Kidney epithelial cell (primary cell): ENCODE measurements around the gene GRID1. TPM values are rescaled to one million over a fixed set of nuclear protein-coding genes. Genes with fewer than 3 reads are reported as not detected.

Experiments used
- DNase-seq: peaks from one replicate; pipeline ENCODE4 v3.0.0-alpha.2; 2010; ENCODE audit warnings: low read depth
- H3K27me3 ChIP-seq: 2 replicates; pipeline ENCODE4 v1.6.0; 2011; ENCODE audit warnings: low read length; ENCODE audit not compliant: control insufficient read depth, insufficient read depth
- H3K36me3 ChIP-seq: 2 replicates; pipeline ENCODE4 v1.5.1; 2011; ENCODE audit warnings: low read length; ENCODE audit not compliant: control insufficient read depth, insufficient read depth
- H3K4me3 ChIP-seq: 2 replicates; pipeline ENCODE4 v1.5.1; 2011; ENCODE audit warnings: low read depth, mild to moderate bottlenecking, control low read depth, low read length
- CTCF ChIP-seq: IDR thresholded peaks from 2 replicates; pipeline ENCODE4 v1.5.1; 2011; ENCODE audit warnings: mild to moderate bottlenecking, moderate library complexity, low read length, control low read depth, inconsistent platforms; ENCODE audit not compliant: insufficient read depth, poor library complexity, severe bottlenecking
- total RNA-seq: library from RNA; depleted of rRNA; stranded (reverse); fragments of >200 nt; gene quantifications from 2 replicates; pipeline ENCODE4 v1.2.3, GENCODE V29; 2015

GRID1 gene
- total RNA-seq, 1 donor from 2014 or later = 0.33 TPM

GRCh38 chr10:85864173-85864549 lies 502.4 kb downstream of the GRID1 start:
- no peak for DNase-seq
- Histone ChIP-seq H3K27me3 (no peaks in the 10 kb centered on the region), H3K36me3 (no peaks in the 10 kb centered on the region), H3K4me3 (no peak overlapping the region)
- TF ChIP-seq CTCF = no peak

- no peak for TF ChIP-seq CTCF
- Histone ChIP-seq H3K36me3 (no peaks in the 10 kb centered on the region), H3K27me3 (no peaks in the 10 kb centered on the region), H3K4me3 (no peak overlapping the region)
- DNase-seq = no peak
Measured at GRCh38 chr10:85863301-85864172, 503.1 kb downstream of the GRID1 start.

GRCh38 chr10:85862771-85863170 lies 503.8 kb downstream of the GRID1 start:
- no peaks in the 10 kb centered on the region for H3K27me3 ChIP-seq
- TF ChIP-seq CTCF = no peak
- no peak overlapping the region for H3K4me3 ChIP-seq
- DNase-seq = no peak
- H3K36me3 ChIP-seq = no peaks in the 10 kb centered on the region

DNA sequence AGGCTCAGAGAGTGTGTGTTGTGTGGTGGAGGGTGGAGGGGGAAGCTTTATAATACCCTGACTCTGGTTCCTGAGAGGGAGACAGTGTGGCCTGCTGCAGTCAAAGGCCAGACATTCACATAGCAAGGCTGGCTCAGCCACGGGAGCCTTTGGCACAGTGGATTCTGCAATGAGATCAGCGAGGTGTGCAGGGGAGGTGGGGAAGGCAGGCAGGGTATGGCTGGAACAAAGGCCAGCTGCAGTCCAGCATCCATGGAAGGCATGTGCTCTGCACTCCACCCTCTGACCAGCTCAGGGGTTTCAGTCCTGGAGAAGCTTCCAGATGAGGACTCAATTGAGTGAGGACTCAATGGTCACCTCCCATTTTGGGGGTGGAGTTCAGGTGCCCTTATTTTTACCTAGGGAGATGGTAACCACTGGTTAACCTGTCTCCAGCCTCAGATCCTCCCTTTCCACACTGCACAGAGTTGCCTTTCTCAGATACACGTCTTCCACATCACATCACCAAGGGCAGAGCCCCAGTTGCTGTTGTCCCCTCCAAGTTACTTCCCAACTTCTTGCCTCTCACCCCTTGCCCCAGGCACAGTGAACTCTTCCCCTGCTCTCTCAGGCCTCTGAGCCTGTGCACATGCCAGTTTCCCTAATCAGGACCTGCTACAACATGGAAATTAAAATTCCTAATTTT lies 504.9 kb downstream of the GRID1 start:
- H3K27me3 ChIP-seq = no peaks in the 10 kb centered on the region
- no peaks in the 10 kb centered on the region for H3K36me3 ChIP-seq
- no peak overlapping the region for H3K4me3 ChIP-seq
- no peak for DNase-seq
- no peak for TF ChIP-seq CTCF

GRCh38 chr10:85859859-85860258 lies 506.7 kb downstream of the GRID1 start:
- no peaks in the 10 kb centered on the region for H3K27me3 ChIP-seq
- H3K4me3 ChIP-seq = no peak overlapping the region
- DNase-seq = no peak
- TF ChIP-seq CTCF = no peak
- no peaks in the 10 kb centered on the region for H3K36me3 ChIP-seq
